ENCODE data around the gene TMEM253.

The TMEM253 gene

GRCh38 chr14:21066882-21067502 lies 33.9 kb upstream of the TMEM253 start:
- TF ChIP-seq CTCF (IDR thresholded peaks at IDR 0.05; ENCODE audit: low read depth, low read length, missing control alignments), result no peak
- H3K4me3 ChIP-seq (replicated peaks; ENCODE audit: low read depth, low read length), result no peak overlapping the region
- DNase-seq (ENCODE audit: extremely low read depth, low read depth), result no peak

GRCh38 chr14:21068521-21069387 lies 32.1 kb upstream of the TMEM253 start:
- TF ChIP-seq CTCF (IDR thresholded peaks at IDR 0.05; ENCODE audit: low read depth, low read length, missing control alignments), result peak; percentile 68
- DNase-seq (ENCODE audit: extremely low read depth, low read depth), result no peak
- peak overlapping the region; percentile 83 for H3K4me3 ChIP-seq (replicated peaks; ENCODE audit: low read depth, low read length)

- H3K4me3 ChIP-seq (replicated peaks; ENCODE audit: low read depth, low read length), result peak overlapping the region; percentile 83
- peak; percentile 6 for TF ChIP-seq CTCF (IDR thresholded peaks at IDR 0.05; ENCODE audit: low read depth, low read length, missing control alignments)
- DNase-seq (ENCODE audit: extremely low read depth, low read depth), result no peak
Measured at GRCh38 chr14:21069388-21070082, 31.3 kb upstream of the TMEM253 start.

GRCh38 chr14:21070083-21070609 lies 30.7 kb upstream of the TMEM253 start, which contains the start of gene ARHGEF40:
Gene ARHGEF40, plus strand, starts transcription at chr14:21070304. Its CDS starts 93 bp downstream, at chr14:21070397.
- TF ChIP-seq CTCF (IDR thresholded peaks at IDR 0.05; ENCODE audit: low read depth, low read length, missing control alignments), result no peak
- no peak for DNase-seq (ENCODE audit: extremely low read depth, low read depth)
- peak within 1 kb of the TSS; percentile 83 for H3K4me3 ChIP-seq (replicated peaks; ENCODE audit: low read depth, low read length)

GRCh38 chr14:21070610-21071224 lies 30.1 kb upstream of the TMEM253 start:
- peak overlapping the region; percentile 83 for H3K4me3 ChIP-seq (replicated peaks; ENCODE audit: low read depth, low read length)
- DNase-seq (ENCODE audit: extremely low read depth, low read depth), result no peak
- no peak for TF ChIP-seq CTCF (IDR thresholded peaks at IDR 0.05; ENCODE audit: low read depth, low read length, missing control alignments)

All from HFF-Myc (cell line).